ENCODE measurements around the gene CLPTM1L.

DNA sequence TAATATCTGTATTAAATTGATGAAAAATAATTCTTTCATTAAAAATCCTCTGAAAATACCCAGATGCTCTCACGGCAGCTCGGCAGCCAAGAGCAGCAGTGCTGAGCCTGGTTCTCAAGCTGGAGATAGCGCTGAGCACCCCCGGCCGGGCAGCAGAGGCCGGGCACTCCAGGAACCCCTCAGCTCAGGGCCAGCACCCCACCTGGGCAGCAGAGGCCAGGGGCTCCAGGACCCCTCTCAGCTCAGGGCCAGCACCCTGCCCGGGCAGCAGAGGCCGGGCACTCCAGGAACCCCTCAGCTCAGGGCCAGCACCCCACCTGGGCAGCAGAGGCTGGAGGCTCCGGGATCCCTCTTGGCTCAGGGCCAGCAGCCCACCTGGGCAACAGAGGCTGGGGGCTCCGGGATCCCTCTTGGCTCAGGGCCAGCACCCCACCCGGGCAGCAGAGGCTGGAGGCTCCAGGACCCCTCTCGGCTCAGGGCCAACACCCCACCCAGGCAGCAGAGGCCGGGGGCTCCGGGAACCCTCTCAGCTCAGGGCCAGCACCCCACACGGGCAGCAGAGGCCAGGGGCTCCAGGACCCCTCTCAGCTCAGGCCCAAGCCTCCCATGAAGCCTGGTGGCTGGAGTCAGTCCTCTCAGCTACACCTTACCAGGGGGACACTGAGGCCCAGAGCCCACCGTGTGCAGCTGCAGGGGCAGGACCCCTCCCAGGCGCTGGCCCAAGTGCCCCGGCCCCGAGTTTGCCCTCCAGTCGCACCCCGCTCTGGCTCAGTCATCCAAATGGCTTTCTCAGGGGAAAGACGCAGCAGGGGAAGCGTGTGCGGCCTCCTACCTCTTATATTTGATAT lies 21.7 kb downstream of the CLPTM1L start:
- TF ChIP-seq, protein P1, sequence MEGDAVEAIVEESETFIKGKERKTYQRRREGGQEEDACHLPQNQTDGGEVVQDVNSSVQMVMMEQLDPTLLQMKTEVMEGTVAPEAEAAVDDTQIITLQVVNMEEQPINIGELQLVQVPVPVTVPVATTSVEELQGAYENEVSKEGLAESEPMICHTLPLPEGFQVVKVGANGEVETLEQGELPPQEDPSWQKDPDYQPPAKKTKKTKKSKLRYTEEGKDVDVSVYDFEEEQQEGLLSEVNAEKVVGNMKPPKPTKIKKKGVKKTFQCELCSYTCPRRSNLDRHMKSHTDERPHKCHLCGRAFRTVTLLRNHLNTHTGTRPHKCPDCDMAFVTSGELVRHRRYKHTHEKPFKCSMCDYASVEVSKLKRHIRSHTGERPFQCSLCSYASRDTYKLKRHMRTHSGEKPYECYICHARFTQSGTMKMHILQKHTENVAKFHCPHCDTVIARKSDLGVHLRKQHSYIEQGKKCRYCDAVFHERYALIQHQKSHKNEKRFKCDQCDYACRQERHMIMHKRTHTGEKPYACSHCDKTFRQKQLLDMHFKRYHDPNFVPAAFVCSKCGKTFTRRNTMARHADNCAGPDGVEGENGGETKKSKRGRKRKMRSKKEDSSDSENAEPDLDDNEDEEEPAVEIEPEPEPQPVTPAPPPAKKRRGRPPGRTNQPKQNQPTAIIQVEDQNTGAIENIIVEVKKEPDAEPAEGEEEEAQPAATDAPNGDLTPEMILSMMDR (conservative IDR thresholded peaks at IDR 0.05; ENCODE audit: low read depth, low read length): no peak
- TF ChIP-seq EZH2 (IDR thresholded peaks at IDR 0.05; ENCODE audit: borderline replicate concordance, low read depth, low read length, poor library complexity, severe bottlenecking): no peak

Data from A673 (cell line).